GM06990 (cell line): ENCODE results near the gene UBXN1.

Experiments used
- DNase-seq: peaks from one replicate; pipeline ENCODE4 v3.0.0-alpha.2; 2011; ENCODE audit not compliant: insufficient read length; ENCODE audit errors: extremely low read depth
- H3K27me3 ChIP-seq: replicated peaks from 2 replicates; pipeline ENCODE4 v1.6.0; 2011; ENCODE audit warnings: low read length; ENCODE audit not compliant: control insufficient read depth, insufficient read depth
- H3K36me3 ChIP-seq: 2 replicates; pipeline ENCODE4 v1.5.1; 2011; ENCODE audit warnings: low read length; ENCODE audit not compliant: control insufficient read depth, insufficient read depth
- H3K4me3 ChIP-seq: replicated peaks from 2 replicates; pipeline ENCODE4 v1.5.1; 2011; ENCODE audit warnings: low read depth, mild to moderate bottlenecking, control low read depth, low read length
- TF ChIP-seq, protein P1 (sequence below): IDR thresholded peaks from 2 replicates; pipeline ENCODE4 v1.5.1; 2011; ENCODE audit warnings: low read length, control low read depth, mild to moderate bottlenecking, inconsistent platforms; ENCODE audit not compliant: insufficient read depth, poor library complexity, severe bottlenecking

The UBXN1 gene

DNA sequence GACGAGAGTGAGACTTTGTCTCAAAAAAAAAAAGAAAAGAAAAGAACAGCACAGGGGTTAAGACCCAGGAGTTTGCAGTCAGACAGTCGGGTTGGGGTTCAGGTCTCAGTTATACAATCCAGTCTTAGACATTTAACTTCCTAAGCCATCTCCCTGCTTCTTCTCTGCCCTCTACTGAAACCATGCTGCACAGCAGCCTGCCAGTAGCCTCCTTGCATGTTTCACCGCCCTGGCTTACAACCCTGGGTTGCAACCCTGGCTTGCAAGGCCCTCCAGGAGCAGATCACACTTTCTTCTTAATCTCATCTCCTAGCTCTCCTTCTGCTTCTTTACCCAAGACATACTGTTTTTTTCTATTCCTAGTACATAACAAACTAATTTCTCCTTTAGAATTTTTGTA, 51.2 kb downstream of the UBXN1 start:
- TF ChIP-seq, protein P1, sequence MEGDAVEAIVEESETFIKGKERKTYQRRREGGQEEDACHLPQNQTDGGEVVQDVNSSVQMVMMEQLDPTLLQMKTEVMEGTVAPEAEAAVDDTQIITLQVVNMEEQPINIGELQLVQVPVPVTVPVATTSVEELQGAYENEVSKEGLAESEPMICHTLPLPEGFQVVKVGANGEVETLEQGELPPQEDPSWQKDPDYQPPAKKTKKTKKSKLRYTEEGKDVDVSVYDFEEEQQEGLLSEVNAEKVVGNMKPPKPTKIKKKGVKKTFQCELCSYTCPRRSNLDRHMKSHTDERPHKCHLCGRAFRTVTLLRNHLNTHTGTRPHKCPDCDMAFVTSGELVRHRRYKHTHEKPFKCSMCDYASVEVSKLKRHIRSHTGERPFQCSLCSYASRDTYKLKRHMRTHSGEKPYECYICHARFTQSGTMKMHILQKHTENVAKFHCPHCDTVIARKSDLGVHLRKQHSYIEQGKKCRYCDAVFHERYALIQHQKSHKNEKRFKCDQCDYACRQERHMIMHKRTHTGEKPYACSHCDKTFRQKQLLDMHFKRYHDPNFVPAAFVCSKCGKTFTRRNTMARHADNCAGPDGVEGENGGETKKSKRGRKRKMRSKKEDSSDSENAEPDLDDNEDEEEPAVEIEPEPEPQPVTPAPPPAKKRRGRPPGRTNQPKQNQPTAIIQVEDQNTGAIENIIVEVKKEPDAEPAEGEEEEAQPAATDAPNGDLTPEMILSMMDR, result no peak
- DNase-seq, result no peak
- Histone ChIP-seq H3K36me3 (peaks cover 50% of the 10 kb centered on the region), H3K27me3 (no peaks in the 10 kb centered on the region), H3K4me3 (no peak overlapping the region)
